Measurements from ENCODE around the gene MAZ.

Gene MAZ

DNA sequence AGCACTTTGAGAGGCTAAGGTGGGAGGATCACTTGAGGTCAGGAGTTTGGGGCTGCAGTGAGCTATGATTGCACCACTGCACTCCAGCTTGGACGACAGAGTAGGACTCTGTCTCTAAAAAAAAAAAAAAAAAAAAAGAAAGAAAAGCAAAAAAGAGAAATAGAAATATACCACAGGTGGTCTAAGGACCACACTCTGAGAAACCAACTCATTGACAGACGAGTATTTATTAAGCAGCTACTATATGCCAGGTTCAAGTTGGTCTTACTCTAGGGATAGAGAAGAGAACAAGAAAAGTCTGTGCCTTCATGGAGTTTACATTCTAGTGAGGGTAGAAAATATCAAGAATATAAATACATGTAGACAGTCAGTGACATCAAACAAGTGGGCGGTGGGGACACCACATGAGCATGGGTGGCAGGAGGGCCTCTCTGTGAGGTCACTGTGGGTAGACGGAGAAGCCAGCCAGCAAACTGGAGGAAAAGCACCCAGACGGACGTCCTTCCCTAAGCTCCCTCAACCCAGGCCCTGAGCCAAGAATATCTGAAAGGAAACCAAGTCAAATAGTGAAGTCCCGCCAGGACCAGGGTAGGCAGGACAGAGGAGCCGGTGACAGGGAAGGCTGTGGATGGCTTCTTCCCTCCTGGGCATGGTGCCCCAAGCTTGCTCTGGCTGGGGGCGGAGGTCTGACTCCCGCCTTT lies 52.0 kb downstream of the MAZ start:
- DNase-seq, result no peak

GRCh38 chr16:29858974-29859373 lies 52.6 kb downstream of the MAZ start:
- no peak for DNase-seq

DNA sequence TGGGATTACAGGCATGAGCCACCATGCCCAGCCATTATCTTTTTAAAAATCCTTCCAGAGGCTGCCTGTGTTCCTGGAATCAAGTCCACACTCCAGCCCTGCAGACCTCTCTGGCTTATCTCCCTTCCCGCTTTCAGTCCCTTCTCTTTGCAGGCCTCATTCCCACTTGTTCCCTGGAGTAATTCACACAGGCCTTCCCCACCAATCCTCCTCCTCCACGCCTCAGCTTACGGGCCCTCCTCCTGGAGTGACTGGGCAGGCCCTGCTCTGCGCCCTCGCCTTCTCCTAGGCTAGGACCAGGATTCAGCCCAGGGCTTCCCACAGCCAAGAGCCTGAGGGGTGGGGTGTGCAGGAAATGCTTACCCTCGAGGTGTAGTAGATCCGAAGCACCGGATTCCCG lies 53.9 kb downstream of the MAZ start:
- no peak for DNase-seq

Data from stimulated activated CD8-positive, alpha-beta memory T cell treated with anti-CD3 and anti-CD28 coated beads, Interleukin-4, amount 100 ng/mL, for 48 hours (primary cell).